AG10803 (cell line): ENCODE results near the gene RABGAP1L.
A peak's percentile ranks its signal among the peaks of the same experiment; 100 is the strongest.

Experiments used
- DNase-seq: peaks from one replicate; pipeline ENCODE4 v3.0.0; 2010; ENCODE audit warnings: low read depth
- H3K4me3 ChIP-seq: 2 replicates; pipeline ENCODE4 v1.5.1; 2011; ENCODE audit warnings: mild to moderate bottlenecking, low read length, control low read depth
- CTCF ChIP-seq: conservative IDR thresholded peaks from 2 replicates; pipeline ENCODE4 v1.5.1; 2011; ENCODE audit warnings: mild to moderate bottlenecking, low read length, control low read depth, inconsistent platforms

Gene RABGAP1L

GRCh38 chr1:174785510-174785909 lies 626.2 kb downstream of the RABGAP1L start:
- DNase-seq: no peak
- H3K4me3 ChIP-seq: no peak overlapping the region
- TF ChIP-seq CTCF: no peak

GRCh38 chr1:174786358-174786757 lies 627.0 kb downstream of the RABGAP1L start:
- H3K4me3 ChIP-seq: no peak overlapping the region
- no peak for DNase-seq
- TF ChIP-seq CTCF: no peak

- DNase-seq: no peak
- no peak overlapping the region for H3K4me3 ChIP-seq
- no peak for TF ChIP-seq CTCF
Measured at GRCh38 chr1:174786760-174787159, 627.4 kb downstream of the RABGAP1L start.

- peak; percentile 91 for DNase-seq
- no peak overlapping the region for H3K4me3 ChIP-seq
- TF ChIP-seq CTCF: no peak
Measured at GRCh38 chr1:174788981-174789380, 629.7 kb downstream of the RABGAP1L start.

GRCh38 chr1:174789399-174789798 lies 630.1 kb downstream of the RABGAP1L start:
- DNase-seq: peak; percentile 90
- no peak for TF ChIP-seq CTCF
- H3K4me3 ChIP-seq: no peak overlapping the region

GRCh38 chr1:174791863-174792262 lies 632.5 kb downstream of the RABGAP1L start:
- DNase-seq: no peak
- H3K4me3 ChIP-seq: no peak overlapping the region

GRCh38 chr1:174794861-174795260 lies 635.5 kb downstream of the RABGAP1L start:
- no peak overlapping the region for H3K4me3 ChIP-seq
- TF ChIP-seq CTCF: no peak
- no peak for DNase-seq

More at GRCh38 chr1:174791863-174792262, 632.5 kb downstream of the RABGAP1L start:
- TF ChIP-seq CTCF: no peak
